RCC 7860 (cell line): ENCODE measurements around the gene MOK.
"Not testable (repeated sequence)": the region's sequence is repeated elsewhere in the genome, so short reads cannot be mapped to it uniquely, and the experiment has no call there.

Experiments used
- DNase-seq: peaks from one replicate; pipeline ENCODE4 v3.0.0-alpha.2; 2015; ENCODE audit warnings: low spot score
- FAIRE-seq: peaks from 2 replicates; lab custom pipeline; 2012; peaks lifted over from hg19 to GRCh38; lab: Jason Lieb, UNC

MOK gene

GRCh38 chr14:102321456-102322422, 16.8 kb upstream of the MOK start:
- FAIRE-seq = no peak
- no peak for DNase-seq

GRCh38 chr14:102320671-102321455, 15.9 kb upstream of the MOK start:
- FAIRE-seq (no peak), DNase-seq (no peak)

- FAIRE-seq = no peak
- DNase-seq = peak; percentile 8
Observed at GRCh38 chr14:102320033-102320660, 15.2 kb upstream of the MOK start.

GRCh38 chr14:102319351-102320032, 14.5 kb upstream of the MOK start, which contains the start of gene ZNF839:
Gene ZNF839 (plus strand): TSS chr14:102319746. CDS start chr14:102319766, 20 bp downstream.
- FAIRE-seq = no peak

GRCh38 chr14:102318781-102319276, 13.9 kb upstream of the MOK start:
- no peak for FAIRE-seq
- no peak for DNase-seq

More at GRCh38 chr14:102319351-102320032, 14.5 kb upstream of the MOK start, which contains the start of gene ZNF839:
- DNase-seq = peak; percentile 80

GRCh38 chr14:102317564-102318248, 12.7 kb upstream of the MOK start:
- no peak for DNase-seq
- FAIRE-seq = no peak

- no peak for FAIRE-seq
- DNase-seq = peak; percentile 81
Observed at GRCh38 chr14:102316743-102317563, 12.0 kb upstream of the MOK start.

GRCh38 chr14:102316338-102316742, 11.4 kb upstream of the MOK start:
- FAIRE-seq = no peak

GRCh38 chr14:102315121-102315520, 10.2 kb upstream of the MOK start:
- DNase-seq (no peak), FAIRE-seq (no peak)

More at GRCh38 chr14:102316338-102316742, 11.4 kb upstream of the MOK start:
- no peak for DNase-seq

GRCh38 chr14:102314242-102315011, 9.5 kb upstream of the MOK start:
- DNase-seq (peak; percentile 50), FAIRE-seq (no peak)

GRCh38 chr14:102303664-102304063, 1.3 kb downstream of the MOK start:
- FAIRE-seq (no peak), DNase-seq (no peak)

GRCh38 chr14:102298303-102299070, 6.5 kb downstream of the MOK start:
- FAIRE-seq, DNase-seq: not testable (repeated sequence)

- FAIRE-seq = no peak
Observed at GRCh38 chr14:102297436-102298170, 7.4 kb downstream of the MOK start.

GRCh38 chr14:102295270-102295669, 9.7 kb downstream of the MOK start:
- FAIRE-seq (no peak), DNase-seq (no peak)

More at GRCh38 chr14:102297436-102298170, 7.4 kb downstream of the MOK start:
- DNase-seq = no peak

GRCh38 chr14:102293781-102294180, 11.2 kb downstream of the MOK start:
- DNase-seq (no peak), FAIRE-seq (no peak)

GRCh38 chr14:102292441-102292840, 12.5 kb downstream of the MOK start:
- FAIRE-seq (no peak), DNase-seq (no peak)
